HG02623 (cell line): ENCODE results near the gene MAD1L1.

Experiments used
- ATAC-seq: cut with Tn5 transposase; IDR thresholded peaks from one replicate; pipeline ENCODE4 v1.9.1; 2021; ENCODE audit warnings: moderate library complexity; ENCODE audit not compliant: unreplicated experiment

MAD1L1 gene

GRCh38 chr7:1907751-1908365 is 324.9 kb downstream of the MAD1L1 start:
- no peak for ATAC-seq

GRCh38 chr7:1906988-1907745 is 325.6 kb downstream of the MAD1L1 start:
- ATAC-seq: no peak

GRCh38 chr7:1906087-1906830 is 326.5 kb downstream of the MAD1L1 start:
- ATAC-seq: no peak

GRCh38 chr7:1902231-1902855 is 330.4 kb downstream of the MAD1L1 start:
- ATAC-seq: no peak

GRCh38 chr7:1901431-1902210 is 331.1 kb downstream of the MAD1L1 start:
- no peak for ATAC-seq

GRCh38 chr7:1900847-1901246 is 331.9 kb downstream of the MAD1L1 start:
- ATAC-seq: no peak

GRCh38 chr7:1899951-1900762 is 332.6 kb downstream of the MAD1L1 start:
- ATAC-seq: no peak

GRCh38 chr7:1899196-1899595 is 333.5 kb downstream of the MAD1L1 start:
- no peak for ATAC-seq

GRCh38 chr7:1898628-1899185 is 334.0 kb downstream of the MAD1L1 start:
- ATAC-seq: no peak

GRCh38 chr7:1897861-1898627 is 334.7 kb downstream of the MAD1L1 start:
- ATAC-seq: no peak

GRCh38 chr7:1897076-1897860 is 335.5 kb downstream of the MAD1L1 start:
- no peak for ATAC-seq

GRCh38 chr7:1895664-1896515 is 336.9 kb downstream of the MAD1L1 start:
- no peak for ATAC-seq

- ATAC-seq: no peak
Measured at GRCh38 chr7:1894906-1895663, 337.7 kb downstream of the MAD1L1 start.

- no peak for ATAC-seq
Measured at GRCh38 chr7:1894313-1894900, 338.3 kb downstream of the MAD1L1 start.

GRCh38 chr7:1893451-1893850 is 339.3 kb downstream of the MAD1L1 start:
- ATAC-seq: no peak

GRCh38 chr7:1893036-1893435 is 339.7 kb downstream of the MAD1L1 start:
- ATAC-seq: no peak
